HG02840 (cell line): ENCODE results near the gene MRM3.
"Not testable (repeated sequence)": the region's sequence is repeated elsewhere in the genome, so short reads cannot be mapped to it uniquely, and the experiment has no call there.

Experiments used
- ATAC-seq: cut with Tn5 transposase; IDR thresholded peaks from one replicate; pipeline ENCODE4 v1.9.1; 2021; ENCODE audit warnings: mild to moderate bottlenecking, moderate library complexity, moderate number of reproducible peaks; ENCODE audit not compliant: unreplicated experiment, low FRiP score

Gene MRM3

GRCh38 chr17:819251-819650 lies 37.1 kb downstream of the MRM3 start:
- ATAC-seq: no peak

- ATAC-seq: no peak
Observed at GRCh38 chr17:823501-823902, 41.3 kb downstream of the MRM3 start.

GRCh38 chr17:824378-824777 lies 42.2 kb downstream of the MRM3 start:
- no peak for ATAC-seq

GRCh38 chr17:825216-825615 lies 43.1 kb downstream of the MRM3 start:
- ATAC-seq: no peak

- ATAC-seq: no peak
Observed at GRCh38 chr17:826778-827177, 44.6 kb downstream of the MRM3 start.

- no peak for ATAC-seq
Observed at GRCh38 chr17:828761-829160, 46.6 kb downstream of the MRM3 start.

- ATAC-seq: not testable (repeated sequence)
Observed at GRCh38 chr17:829614-830013, 47.5 kb downstream of the MRM3 start.

GRCh38 chr17:830381-830780 lies 48.2 kb downstream of the MRM3 start:
- ATAC-seq: no peak

GRCh38 chr17:830950-831349 lies 48.8 kb downstream of the MRM3 start:
- no peak for ATAC-seq

GRCh38 chr17:834136-834535 lies 52.0 kb downstream of the MRM3 start:
- ATAC-seq: no peak

- no peak for ATAC-seq
Observed at GRCh38 chr17:835263-835662, 53.1 kb downstream of the MRM3 start.

GRCh38 chr17:835721-836120 lies 53.6 kb downstream of the MRM3 start:
- ATAC-seq: not testable (repeated sequence)

- no peak for ATAC-seq
Observed at GRCh38 chr17:836151-836550, 54.0 kb downstream of the MRM3 start.

- ATAC-seq: no peak
Observed at GRCh38 chr17:838486-838885, 56.3 kb downstream of the MRM3 start.

- ATAC-seq: no peak
Observed at GRCh38 chr17:841313-841712, 59.2 kb downstream of the MRM3 start.
